ENCODE results near the gene NCOR1.

The NCOR1 gene

GRCh38 chr17:16026895-16027294, 188.4 kb downstream of the NCOR1 start:
- TF ChIP-seq ZNF565 (CRISPR knock-in tag; conservative IDR thresholded peaks at IDR 0.05; ENCODE audit: low read depth) (no peak), PATZ1 (CRISPR knock-in tag; IDR thresholded peaks at IDR 0.05; ENCODE audit: borderline replicate concordance) (no peak), ZC3H10 (CRISPR knock-in tag; IDR thresholded peaks at IDR 0.05) (no peak), PPARA (CRISPR knock-in tag; IDR thresholded peaks at IDR 0.05; ENCODE audit: borderline replicate concordance) (no peak), RARB (CRISPR knock-in tag; IDR thresholded peaks at IDR 0.05) (no peak), ARNTL (CRISPR knock-in tag; IDR thresholded peaks at IDR 0.05; ENCODE audit: borderline replicate concordance, low read depth) (no peak), POU6F1 (CRISPR knock-in tag; IDR thresholded peaks at IDR 0.05; ENCODE audit: borderline replicate concordance, low read depth) (no peak)
- no peak for ATAC-seq

- ATAC-seq: no peak
- TF ChIP-seq ZNF70 (CRISPR knock-in tag; IDR thresholded peaks at IDR 0.05) (no peak), CSDC2 (CRISPR knock-in tag; IDR thresholded peaks at IDR 0.05) (no peak), TSHZ2 (CRISPR knock-in tag; IDR thresholded peaks at IDR 0.05) (no peak), ESRRG (CRISPR knock-in tag; IDR thresholded peaks at IDR 0.05) (no peak), CSRNP3 (CRISPR knock-in tag; IDR thresholded peaks at IDR 0.05) (no peak), ARNTL (CRISPR knock-in tag; IDR thresholded peaks at IDR 0.05; ENCODE audit: borderline replicate concordance, low read depth) (no peak), ISL1 (CRISPR knock-in tag; IDR thresholded peaks at IDR 0.05) (no peak), ZNF8 (CRISPR knock-in tag; IDR thresholded peaks at IDR 0.05) (no peak), CREB5 (CRISPR knock-in tag; IDR thresholded peaks at IDR 0.05; ENCODE audit: low read depth) (no peak), PATZ1 (CRISPR knock-in tag; IDR thresholded peaks at IDR 0.05; ENCODE audit: borderline replicate concordance) (no peak), ZNF565 (CRISPR knock-in tag; conservative IDR thresholded peaks at IDR 0.05; ENCODE audit: low read depth) (no peak), RARB (CRISPR knock-in tag; IDR thresholded peaks at IDR 0.05) (no peak), PPARA (CRISPR knock-in tag; IDR thresholded peaks at IDR 0.05; ENCODE audit: borderline replicate concordance) (no peak), POU6F1 (CRISPR knock-in tag; IDR thresholded peaks at IDR 0.05; ENCODE audit: borderline replicate concordance, low read depth) (no peak), GLIS3 (CRISPR knock-in tag; IDR thresholded peaks at IDR 0.05) (no peak), BACH2 (CRISPR knock-in tag; IDR thresholded peaks at IDR 0.05; ENCODE audit: borderline replicate concordance) (no peak), ZFP3 (CRISPR knock-in tag; IDR thresholded peaks at IDR 0.05) (no peak), TCF4 (CRISPR knock-in tag; IDR thresholded peaks at IDR 0.05; ENCODE audit: borderline replicate concordance) (no peak)
Observed at GRCh38 chr17:16025202-16025601, 190.1 kb downstream of the NCOR1 start.

All from SK-N-SH treated with all-trans-retinoic acid at 6 μM for 48 hours (cell line).